ENCODE data around the gene TLR6.

- TF ChIP-seq, protein P1, sequence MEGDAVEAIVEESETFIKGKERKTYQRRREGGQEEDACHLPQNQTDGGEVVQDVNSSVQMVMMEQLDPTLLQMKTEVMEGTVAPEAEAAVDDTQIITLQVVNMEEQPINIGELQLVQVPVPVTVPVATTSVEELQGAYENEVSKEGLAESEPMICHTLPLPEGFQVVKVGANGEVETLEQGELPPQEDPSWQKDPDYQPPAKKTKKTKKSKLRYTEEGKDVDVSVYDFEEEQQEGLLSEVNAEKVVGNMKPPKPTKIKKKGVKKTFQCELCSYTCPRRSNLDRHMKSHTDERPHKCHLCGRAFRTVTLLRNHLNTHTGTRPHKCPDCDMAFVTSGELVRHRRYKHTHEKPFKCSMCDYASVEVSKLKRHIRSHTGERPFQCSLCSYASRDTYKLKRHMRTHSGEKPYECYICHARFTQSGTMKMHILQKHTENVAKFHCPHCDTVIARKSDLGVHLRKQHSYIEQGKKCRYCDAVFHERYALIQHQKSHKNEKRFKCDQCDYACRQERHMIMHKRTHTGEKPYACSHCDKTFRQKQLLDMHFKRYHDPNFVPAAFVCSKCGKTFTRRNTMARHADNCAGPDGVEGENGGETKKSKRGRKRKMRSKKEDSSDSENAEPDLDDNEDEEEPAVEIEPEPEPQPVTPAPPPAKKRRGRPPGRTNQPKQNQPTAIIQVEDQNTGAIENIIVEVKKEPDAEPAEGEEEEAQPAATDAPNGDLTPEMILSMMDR (IDR thresholded peaks at IDR 0.05): no peak
- TF ChIP-seq POLR2A (IDR thresholded peaks at IDR 0.05): no peak
Measured at GRCh38 chr4:38832206-38832605, 24.4 kb downstream of the TLR6 start.
